ENCODE data around the gene MATN1.

Gene MATN1

DNA sequence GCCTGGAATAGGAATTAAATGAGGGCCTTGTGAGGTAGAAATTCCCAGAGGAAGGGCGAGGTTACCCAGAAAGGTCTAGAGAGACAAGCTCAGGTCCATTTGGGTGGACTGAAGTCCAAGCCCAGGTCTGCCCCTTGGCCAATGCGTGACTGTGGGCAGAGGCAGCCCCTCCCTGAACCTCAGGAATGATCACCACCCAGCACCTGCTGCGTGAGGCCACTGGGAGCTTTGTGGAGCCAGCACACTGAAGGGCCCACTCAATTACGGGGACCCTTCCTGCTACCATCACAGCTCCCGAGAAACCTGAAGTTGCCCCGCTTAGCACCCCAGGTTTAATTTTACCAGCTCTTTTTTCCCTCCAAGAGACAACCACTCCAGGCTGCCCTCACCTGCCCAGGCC lies 6.5 kb upstream of the MATN1 start:
- Histone ChIP-seq H3K9me2 (replicated peaks; ENCODE audit: low read depth, low read length) (no peaks in the 10 kb centered on the region), H3K4me3 (ENCODE audit: low read length, poor library complexity, severe bottlenecking) (no peak overlapping the region), H3F3A (ENCODE audit: low read depth) (peaks cover 6% of the 10 kb centered on the region; the same call in 1 of the 2 replicates), H3K4me2 (ENCODE audit: low read depth, low read length, poor library complexity, severe bottlenecking) (no peak overlapping the region), H3K27me3 (ENCODE audit: insufficient read depth, low read length, poor library complexity, severe bottlenecking) (no peaks in the 10 kb centered on the region), H3K9ac (ENCODE audit: low read depth, low read length, poor library complexity, severe bottlenecking) (no peak overlapping the region), H3K9me3 (ENCODE audit: insufficient read depth, low read depth, low read length) (no peaks in the 10 kb centered on the region), H3K79me2 (ENCODE audit: insufficient read depth, low read length) (no peaks in the 10 kb centered on the region), H2AFZ (ENCODE audit: low read length) (no peak overlapping the region), H3K4me1 (ENCODE audit: insufficient read depth, low read length, poor library complexity, severe bottlenecking) (no peaks in the 10 kb centered on the region), H4K20me1 (ENCODE audit: insufficient read depth, low read length, poor library complexity, severe bottlenecking) (no peaks in the 10 kb centered on the region), H3K36me3 (ENCODE audit: insufficient read depth, low read length) (peaks cover 26% of the 10 kb centered on the region)
- TF ChIP-seq, protein P1, sequence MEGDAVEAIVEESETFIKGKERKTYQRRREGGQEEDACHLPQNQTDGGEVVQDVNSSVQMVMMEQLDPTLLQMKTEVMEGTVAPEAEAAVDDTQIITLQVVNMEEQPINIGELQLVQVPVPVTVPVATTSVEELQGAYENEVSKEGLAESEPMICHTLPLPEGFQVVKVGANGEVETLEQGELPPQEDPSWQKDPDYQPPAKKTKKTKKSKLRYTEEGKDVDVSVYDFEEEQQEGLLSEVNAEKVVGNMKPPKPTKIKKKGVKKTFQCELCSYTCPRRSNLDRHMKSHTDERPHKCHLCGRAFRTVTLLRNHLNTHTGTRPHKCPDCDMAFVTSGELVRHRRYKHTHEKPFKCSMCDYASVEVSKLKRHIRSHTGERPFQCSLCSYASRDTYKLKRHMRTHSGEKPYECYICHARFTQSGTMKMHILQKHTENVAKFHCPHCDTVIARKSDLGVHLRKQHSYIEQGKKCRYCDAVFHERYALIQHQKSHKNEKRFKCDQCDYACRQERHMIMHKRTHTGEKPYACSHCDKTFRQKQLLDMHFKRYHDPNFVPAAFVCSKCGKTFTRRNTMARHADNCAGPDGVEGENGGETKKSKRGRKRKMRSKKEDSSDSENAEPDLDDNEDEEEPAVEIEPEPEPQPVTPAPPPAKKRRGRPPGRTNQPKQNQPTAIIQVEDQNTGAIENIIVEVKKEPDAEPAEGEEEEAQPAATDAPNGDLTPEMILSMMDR (conservative IDR thresholded peaks at IDR 0.05; ENCODE audit: low read length), result no peak
- no peak for TF ChIP-seq EZH2phosphoT487 (IDR thresholded peaks at IDR 0.05; ENCODE audit: borderline replicate concordance)

DNA sequence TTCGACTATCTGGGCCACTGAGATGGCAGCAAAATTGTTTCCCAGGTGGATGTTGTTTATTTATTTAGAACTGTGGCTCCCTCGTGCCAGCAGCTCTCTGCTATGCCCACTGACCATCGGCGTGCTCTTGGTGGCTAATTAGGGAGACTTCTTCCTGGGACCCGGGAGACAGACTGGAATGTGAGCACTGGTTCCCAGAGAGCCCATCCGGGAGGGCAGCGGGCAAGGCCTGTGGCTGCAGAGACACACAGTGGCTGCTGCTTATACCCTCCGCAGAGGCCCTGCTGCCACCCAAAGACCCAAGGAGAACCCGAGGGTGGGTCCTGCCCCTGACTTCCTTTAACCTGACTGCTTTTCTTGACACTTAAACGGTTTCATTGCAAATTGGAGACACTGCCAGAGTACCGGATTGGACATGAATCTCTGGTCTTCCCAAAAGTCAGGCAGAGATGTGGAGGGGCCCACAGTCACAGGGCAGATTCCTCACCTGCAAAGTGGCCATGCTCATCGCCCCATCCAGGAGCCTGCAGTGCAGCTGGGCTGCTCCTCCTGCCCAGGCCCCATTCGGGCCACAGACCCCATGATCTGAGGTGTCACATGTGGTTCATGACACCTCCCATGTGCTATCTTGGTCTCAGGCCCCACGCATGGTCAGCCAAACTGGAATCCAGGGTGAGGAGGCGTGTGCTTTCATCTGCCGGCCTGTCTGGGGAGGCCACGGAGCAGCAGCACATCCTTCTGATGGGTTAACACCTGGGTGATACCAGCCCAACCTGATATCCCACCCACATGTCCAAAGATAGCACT lies 5.7 kb upstream of the MATN1 start:
- no peaks in the 10 kb centered on the region for H3K4me1 ChIP-seq (ENCODE audit: insufficient read depth, low read length, poor library complexity, severe bottlenecking)

DNA sequence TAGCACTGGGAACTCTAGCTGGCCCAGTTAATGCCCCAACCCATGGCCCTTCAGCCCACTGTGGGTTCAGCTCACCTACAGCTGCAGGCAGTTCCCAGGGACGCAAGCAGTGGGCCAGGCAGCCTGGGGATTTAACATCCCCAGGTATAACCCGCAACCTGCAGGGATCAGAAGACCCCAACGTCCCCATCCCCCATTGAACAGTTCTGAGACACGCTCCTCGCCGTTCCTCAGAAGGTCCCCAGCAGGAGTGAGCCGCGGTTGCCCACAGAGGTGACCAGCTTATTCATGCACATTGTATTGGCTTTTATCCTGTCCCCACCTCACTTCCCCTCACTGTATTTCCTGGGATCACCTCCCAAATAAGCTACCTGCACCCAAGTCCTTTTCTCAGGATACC lies 5.0 kb upstream of the MATN1 start:
- Histone ChIP-seq H3K4me1 (ENCODE audit: insufficient read depth, low read length, poor library complexity, severe bottlenecking) (no peaks in the 10 kb centered on the region), H3K4me2 (ENCODE audit: low read depth, low read length, poor library complexity, severe bottlenecking) (no peak overlapping the region)
- TF ChIP-seq, protein P1 (conservative IDR thresholded peaks at IDR 0.05; ENCODE audit: low read length), result no peak
- no peak for TF ChIP-seq EZH2phosphoT487 (IDR thresholded peaks at IDR 0.05; ENCODE audit: borderline replicate concordance)

More for the DNA sequence above, 5.7 kb upstream of the MATN1 start:
- Histone ChIP-seq H4K20me1 (ENCODE audit: insufficient read depth, low read length, poor library complexity, severe bottlenecking) (no peaks in the 10 kb centered on the region), H3K9ac (ENCODE audit: low read depth, low read length, poor library complexity, severe bottlenecking) (no peak overlapping the region), H3K36me3 (ENCODE audit: insufficient read depth, low read length) (peaks cover 17% of the 10 kb centered on the region), H3K79me2 (ENCODE audit: insufficient read depth, low read length) (no peaks in the 10 kb centered on the region), H2AFZ (ENCODE audit: low read length) (no peak overlapping the region), H3K9me3 (ENCODE audit: insufficient read depth, low read depth, low read length) (no peaks in the 10 kb centered on the region), H3K4me2 (ENCODE audit: low read depth, low read length, poor library complexity, severe bottlenecking) (no peak overlapping the region), H3K9me2 (replicated peaks; ENCODE audit: low read depth, low read length) (no peaks in the 10 kb centered on the region), H3F3A (ENCODE audit: low read depth) (peaks cover 6% of the 10 kb centered on the region; the same call in 1 of the 2 replicates), H3K4me3 (ENCODE audit: low read length, poor library complexity, severe bottlenecking) (no peak overlapping the region), H3K27me3 (ENCODE audit: insufficient read depth, low read length, poor library complexity, severe bottlenecking) (no peaks in the 10 kb centered on the region)
- TF ChIP-seq, protein P1 (conservative IDR thresholded peaks at IDR 0.05; ENCODE audit: low read length), result no peak
- TF ChIP-seq EZH2phosphoT487 (IDR thresholded peaks at IDR 0.05; ENCODE audit: borderline replicate concordance), result no peak

More for the DNA sequence above, 5.0 kb upstream of the MATN1 start:
- Histone ChIP-seq H4K20me1 (ENCODE audit: insufficient read depth, low read length, poor library complexity, severe bottlenecking) (no peaks in the 10 kb centered on the region), H2AFZ (ENCODE audit: low read length) (no peak overlapping the region), H3F3A (ENCODE audit: low read depth) (peaks cover 6% of the 10 kb centered on the region; the same call in 1 of the 2 replicates), H3K36me3 (ENCODE audit: insufficient read depth, low read length) (peaks cover 10% of the 10 kb centered on the region), H3K79me2 (ENCODE audit: insufficient read depth, low read length) (no peaks in the 10 kb centered on the region), H3K4me3 (ENCODE audit: low read length, poor library complexity, severe bottlenecking) (no peak overlapping the region), H3K9ac (ENCODE audit: low read depth, low read length, poor library complexity, severe bottlenecking) (no peak overlapping the region), H3K9me2 (replicated peaks; ENCODE audit: low read depth, low read length) (no peaks in the 10 kb centered on the region), H3K27me3 (ENCODE audit: insufficient read depth, low read length, poor library complexity, severe bottlenecking) (no peaks in the 10 kb centered on the region), H3K9me3 (ENCODE audit: insufficient read depth, low read depth, low read length) (no peaks in the 10 kb centered on the region)

Data from Loucy (cell line).